GM18498 (cell line): ENCODE data around the gene TPST1.
A peak's percentile ranks its signal among the peaks of the same experiment; 100 is the strongest.

Experiments used
- ATAC-seq: cut with Tn5 transposase; IDR thresholded peaks from one replicate; pipeline ENCODE4 v1.9.1; 2021; ENCODE audit warnings: mild to moderate bottlenecking, moderate library complexity; ENCODE audit not compliant: unreplicated experiment

TPST1 gene

GRCh38 chr7:66237906-66238772 is 33.0 kb downstream of the TPST1 start:
- ATAC-seq: peak; percentile 67

- ATAC-seq: peak; percentile 39
These were observed 33.8 kb downstream of the TPST1 start for GRCh38 chr7:66238773-66239466.

- ATAC-seq: no peak
These were observed 34.3 kb downstream of the TPST1 start for GRCh38 chr7:66239467-66239856.

DNA sequence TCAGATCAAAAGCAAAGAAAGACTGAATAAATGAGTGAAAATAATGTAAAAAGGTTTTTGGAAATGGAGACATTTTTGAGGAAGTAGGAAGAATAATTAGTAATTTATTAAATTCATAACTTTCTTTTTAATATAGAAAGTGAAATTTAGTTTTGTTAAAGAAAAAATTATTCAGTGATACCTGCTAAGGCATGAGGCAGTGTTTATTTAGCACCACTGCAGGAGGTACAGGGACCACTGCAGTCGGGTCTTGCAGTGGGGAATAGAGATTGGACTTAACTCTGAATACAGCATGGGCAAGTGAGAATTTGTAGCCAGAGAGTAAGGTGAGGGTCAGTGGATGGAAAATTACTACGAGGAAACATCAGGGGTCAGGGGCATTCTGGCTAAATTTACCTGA is 39.9 kb downstream of the TPST1 start:
- ATAC-seq: no peak

GRCh38 chr7:66246554-66247171 is 41.5 kb downstream of the TPST1 start:
- ATAC-seq: no peak

GRCh38 chr7:66247380-66248078 is 42.4 kb downstream of the TPST1 start:
- no peak for ATAC-seq

DNA sequence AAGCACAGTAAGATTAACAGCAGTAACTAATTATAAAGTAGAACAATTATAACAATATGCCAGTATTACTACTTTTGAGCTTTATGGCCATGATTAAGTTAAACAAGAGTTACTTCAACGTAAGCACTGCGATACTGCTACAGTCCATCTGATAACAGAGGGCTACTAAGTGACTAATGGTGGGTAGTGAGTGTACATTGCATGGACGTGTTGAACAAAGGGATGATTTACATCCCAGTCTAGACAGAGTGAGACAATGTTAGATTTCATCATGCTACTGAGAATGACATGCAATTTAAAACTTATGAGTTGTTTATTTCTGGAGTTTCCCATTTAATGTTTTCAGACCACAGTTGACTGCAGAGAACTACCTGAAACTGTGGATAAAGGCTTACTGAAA is 45.6 kb downstream of the TPST1 start:
- ATAC-seq: no peak

GRCh38 chr7:66255534-66256100 is 50.5 kb downstream of the TPST1 start:
- ATAC-seq: no peak

DNA sequence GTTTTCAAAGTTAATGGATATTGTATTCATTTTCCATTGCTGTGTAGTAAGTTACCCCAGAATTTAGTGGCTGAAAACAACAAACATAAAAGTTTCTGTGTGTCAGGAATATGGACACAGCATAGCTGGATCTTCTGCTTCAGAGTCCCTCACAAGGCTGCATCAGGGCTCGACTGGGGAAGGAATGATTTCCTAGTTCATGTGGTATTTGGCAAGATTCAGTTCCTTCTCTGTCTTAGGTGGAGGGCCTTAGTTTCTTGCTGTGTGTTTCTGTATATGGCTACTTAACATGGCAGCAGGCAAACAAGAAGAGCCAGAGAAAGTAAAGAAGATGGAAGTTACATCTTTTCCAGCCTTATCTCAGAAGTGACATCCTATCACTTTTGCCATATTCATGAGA is 51.1 kb downstream of the TPST1 start:
- ATAC-seq: no peak

DNA sequence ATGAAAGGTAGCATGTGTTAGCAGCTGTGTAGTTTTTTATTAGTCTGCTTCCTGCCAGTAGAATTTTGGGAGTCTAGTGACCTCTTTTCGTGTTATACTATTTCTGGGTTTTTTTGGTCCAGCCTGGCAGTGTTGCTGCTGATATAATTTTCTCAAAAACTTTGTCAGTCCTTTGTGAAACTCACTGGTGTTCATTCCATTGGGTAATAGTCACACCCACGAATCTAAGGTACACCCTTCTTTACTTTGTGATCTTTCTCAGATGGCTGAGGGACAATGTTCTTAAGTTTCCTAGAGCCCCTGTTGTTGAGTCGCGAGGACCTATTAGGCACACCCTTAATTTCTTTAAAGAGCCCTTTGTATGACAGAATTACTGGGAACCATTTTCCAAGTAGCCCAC is 52.3 kb downstream of the TPST1 start:
- no peak for ATAC-seq

DNA sequence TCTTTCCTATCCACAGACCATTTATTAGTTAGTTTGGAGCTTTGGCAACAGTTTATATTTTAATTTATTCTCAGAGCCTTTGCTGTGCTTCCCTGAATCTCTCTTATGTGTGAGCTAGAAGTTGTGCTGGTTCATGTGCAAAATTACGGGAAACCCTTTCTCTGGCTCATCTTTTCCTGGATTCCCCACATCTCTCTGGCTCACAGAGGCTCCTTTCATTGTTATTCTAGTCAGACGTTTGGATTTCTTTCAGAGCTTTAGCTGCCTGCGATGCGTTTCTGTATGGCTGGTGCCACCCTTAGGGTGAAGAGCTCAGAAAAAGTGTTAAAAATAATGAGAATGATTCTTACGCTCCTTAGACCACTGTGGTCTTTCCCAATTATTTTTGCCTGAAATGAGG is 53.3 kb downstream of the TPST1 start:
- no peak for ATAC-seq

DNA sequence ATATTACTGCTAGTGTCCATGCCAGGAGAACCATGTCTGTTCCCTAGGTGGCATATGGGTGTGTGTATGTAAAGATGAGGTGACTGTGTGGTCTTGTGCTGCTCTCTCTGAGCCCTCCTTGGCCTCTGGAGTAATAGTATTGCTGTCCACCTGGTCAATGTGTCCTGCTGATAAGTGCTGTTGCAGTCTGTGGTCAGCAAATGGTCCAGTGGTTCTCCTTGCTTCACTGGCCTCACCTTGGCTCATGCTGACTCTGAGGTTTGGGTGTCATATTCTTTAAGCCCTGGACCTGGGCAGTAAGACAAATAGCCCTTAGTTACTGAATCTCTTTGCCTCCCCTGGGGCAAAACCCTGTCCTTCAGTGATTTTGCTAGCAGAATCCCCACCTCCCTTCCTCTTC is 56.8 kb downstream of the TPST1 start:
- no peak for ATAC-seq

GRCh38 chr7:66263936-66264335 is 58.8 kb downstream of the TPST1 start:
- no peak for ATAC-seq

DNA sequence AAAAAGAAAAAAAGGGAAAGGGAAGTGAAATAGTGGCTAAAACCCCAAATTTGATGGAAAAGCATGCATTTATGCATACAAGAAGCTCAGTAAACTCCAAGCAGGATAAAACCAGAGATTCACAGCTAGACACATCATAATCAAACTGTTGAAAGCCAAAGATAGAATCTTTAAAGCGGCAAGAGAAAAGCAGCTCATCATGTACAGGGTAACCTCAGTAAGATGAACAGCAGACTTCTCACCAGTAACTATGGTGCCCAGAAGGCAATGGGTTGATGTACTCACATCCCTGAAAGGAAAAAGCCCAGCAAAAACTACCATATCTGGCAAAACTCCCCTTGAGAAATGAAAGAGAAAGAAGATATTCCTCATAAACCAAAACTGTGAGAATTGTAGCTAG is 60.4 kb downstream of the TPST1 start:
- no peak for ATAC-seq

DNA sequence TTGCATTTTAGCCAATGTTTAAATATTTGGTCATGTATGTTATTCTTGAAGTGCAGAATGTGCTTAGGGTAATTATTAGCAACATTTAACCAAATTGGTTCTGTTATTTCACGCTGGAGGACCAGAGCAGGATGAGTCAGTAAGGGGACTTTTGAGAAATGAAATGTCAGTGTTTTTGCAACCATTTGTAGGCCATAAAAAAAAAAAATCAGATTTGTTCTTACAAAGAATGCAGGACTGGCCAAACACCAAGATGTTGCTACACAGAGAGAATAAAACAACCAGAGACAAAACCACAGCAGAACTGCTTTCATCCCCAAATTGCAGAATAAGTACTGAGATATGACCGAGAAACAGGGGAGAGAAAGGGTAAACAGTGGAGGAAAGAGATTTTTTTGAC is 62.1 kb downstream of the TPST1 start:
- no peak for ATAC-seq

DNA sequence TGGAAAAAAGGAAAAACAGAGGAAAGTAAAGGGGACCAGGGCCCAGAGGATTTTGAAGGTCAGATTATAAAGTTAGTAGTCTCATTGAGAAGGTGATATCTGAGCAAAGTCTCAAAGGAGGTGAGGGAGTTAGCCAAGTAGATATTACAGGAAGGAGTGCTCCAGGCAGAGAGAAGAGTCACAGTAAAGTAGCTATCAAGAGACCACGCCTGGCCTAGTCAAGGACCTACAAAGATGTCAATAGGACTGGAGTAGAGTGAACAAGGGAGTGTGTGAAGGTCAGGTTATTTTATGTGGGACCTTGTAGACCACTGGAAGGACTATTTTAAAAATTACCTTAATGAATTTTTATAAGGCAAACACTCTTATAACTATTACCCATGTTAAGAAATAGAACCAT is 64.8 kb downstream of the TPST1 start:
- ATAC-seq: no peak

DNA sequence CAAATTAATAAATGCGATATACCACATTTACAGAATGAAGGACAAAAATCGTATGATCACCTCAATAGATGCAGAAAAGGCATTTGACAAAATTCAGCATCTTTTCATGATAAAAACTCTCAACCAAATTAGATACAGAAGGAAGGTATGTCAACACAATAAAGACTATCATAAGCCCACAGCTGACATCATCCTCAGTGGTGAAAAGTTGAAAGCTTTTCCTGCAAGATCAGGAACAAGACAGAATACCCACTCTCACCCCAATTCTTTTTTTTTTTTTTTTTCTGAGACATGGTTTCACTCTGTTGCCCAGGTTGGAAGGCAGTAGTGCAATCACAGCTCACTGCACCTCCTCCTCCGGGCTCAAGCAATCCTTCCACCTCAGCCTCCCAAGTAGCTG is 67.2 kb downstream of the TPST1 start:
- no peak for ATAC-seq

DNA sequence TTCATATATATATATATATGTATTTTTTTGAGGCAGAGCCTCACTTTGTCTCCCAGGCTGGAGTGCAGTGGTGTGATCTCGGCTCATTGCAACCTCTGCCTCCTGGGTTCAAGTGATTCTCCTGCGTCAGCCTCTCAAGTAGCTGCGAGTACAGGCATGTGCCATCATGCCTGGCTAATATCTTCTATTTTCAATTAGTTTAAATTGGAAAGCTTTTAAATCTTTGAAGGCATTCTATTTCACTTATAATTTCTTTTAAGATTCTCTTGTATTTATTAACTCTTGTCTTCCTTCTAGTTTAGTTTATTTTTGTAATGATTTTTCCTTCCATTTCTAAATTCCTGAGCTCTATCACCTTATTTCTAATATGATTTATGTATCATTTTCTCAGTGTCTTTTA is 71.2 kb downstream of the TPST1 start:
- ATAC-seq: no peak

DNA sequence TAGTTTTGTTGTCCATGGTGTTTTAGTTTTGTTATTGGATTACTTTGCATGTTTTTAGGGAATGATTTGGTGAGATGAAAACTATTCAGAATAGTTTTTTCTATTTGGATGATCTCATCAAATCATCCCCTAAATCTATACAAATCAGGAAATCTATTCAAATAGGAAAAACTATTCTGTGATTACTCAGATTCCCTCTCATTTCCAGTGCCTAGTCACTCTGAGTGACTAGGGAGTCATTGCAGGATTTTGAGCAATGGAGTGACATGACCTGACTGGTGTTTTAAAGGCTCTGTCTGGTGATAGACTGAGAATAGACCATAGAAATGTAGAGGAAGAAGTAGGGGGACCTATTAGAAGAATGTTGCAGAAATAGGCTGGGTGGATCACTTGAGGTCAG is 72.4 kb downstream of the TPST1 start:
- no peak for ATAC-seq

- no peak for ATAC-seq
These were observed 74.8 kb downstream of the TPST1 start for GRCh38 chr7:66279912-66280311.
